ENCODE measurements around the gene EXOC7. TPM values are rescaled to one million over a fixed set of nuclear protein-coding genes. Genes with fewer than 3 reads are reported as not detected.
A peak's percentile ranks its signal among the peaks of the same experiment; 100 is the strongest.

Gene EXOC7
- total RNA-seq, 1 experiment from 2014 or later, result 126 TPM

DNA sequence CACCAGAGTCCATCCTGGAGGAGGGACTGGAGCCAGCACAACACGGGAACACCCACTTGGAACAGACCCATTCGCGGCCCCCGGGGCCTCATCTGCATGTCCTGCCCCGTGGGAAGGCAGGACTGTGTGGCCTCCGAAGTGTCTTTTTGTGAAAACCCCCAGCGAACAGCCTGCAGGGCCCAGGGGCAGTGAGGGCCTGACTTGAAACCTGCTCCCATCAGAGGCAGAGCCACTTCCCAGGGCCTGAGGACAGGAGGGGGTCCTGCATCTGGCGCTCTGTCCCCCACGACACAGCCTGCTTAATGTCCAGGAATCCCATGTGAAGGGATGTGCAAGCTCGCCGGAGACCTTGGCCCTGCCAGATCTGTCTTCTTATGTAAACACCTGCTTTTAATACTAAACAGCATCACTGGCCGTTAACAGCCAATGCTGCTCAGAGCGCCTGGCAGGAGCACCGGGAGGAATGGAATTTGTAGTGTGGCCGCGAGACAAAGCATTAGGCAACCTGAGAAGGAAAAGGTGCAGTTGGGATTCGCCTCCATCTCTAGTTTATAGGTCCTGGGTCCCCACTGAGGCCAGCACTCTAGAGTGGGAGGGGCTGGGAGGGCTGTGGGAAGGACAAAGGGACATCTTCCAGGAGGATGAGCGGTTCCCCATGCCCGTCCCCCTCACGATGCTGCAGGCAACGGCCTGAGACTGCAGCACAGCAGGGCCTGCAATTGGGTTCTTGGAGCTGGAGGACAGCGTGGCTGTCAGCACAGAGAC lies 66.9 kb downstream of the EXOC7 start:
- TF ChIP-seq ZNF671 (CRISPR knock-in tag; IDR thresholded peaks at IDR 0.05), result no peak
- TF ChIP-seq ZNF423 (CRISPR knock-in tag; IDR thresholded peaks at IDR 0.05), result no peak
- TF ChIP-seq, protein P1, sequence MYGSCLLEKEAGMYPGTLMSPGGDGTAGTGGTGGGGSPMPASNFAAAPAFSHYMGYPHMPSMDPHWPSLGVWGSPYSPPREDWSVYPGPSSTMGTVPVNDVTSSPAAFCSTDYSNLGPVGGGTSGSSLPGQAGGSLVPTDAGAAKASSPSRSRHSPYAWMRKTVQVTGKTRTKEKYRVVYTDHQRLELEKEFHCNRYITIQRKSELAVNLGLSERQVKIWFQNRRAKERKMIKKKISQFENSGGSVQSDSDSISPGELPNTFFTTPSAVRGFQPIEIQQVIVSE (CRISPR knock-in tag; IDR thresholded peaks at IDR 0.05; ENCODE audit: borderline replicate concordance), result no peak
- TF ChIP-seq, protein P2, sequence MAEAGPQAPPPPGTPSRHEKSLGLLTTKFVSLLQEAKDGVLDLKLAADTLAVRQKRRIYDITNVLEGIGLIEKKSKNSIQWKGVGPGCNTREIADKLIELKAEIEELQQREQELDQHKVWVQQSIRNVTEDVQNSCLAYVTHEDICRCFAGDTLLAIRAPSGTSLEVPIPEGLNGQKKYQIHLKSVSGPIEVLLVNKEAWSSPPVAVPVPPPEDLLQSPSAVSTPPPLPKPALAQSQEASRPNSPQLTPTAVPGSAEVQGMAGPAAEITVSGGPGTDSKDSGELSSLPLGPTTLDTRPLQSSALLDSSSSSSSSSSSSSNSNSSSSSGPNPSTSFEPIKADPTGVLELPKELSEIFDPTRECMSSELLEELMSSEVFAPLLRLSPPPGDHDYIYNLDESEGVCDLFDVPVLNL (CRISPR knock-in tag; IDR thresholded peaks at IDR 0.05; ENCODE audit: borderline replicate concordance, low read depth), result no peak
- TF ChIP-seq, protein P3, sequence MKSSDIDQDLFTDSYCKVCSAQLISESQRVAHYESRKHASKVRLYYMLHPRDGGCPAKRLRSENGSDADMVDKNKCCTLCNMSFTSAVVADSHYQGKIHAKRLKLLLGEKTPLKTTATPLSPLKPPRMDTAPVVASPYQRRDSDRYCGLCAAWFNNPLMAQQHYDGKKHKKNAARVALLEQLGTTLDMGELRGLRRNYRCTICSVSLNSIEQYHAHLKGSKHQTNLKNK (CRISPR knock-in tag; IDR thresholded peaks at IDR 0.05), result no peak
- TF ChIP-seq, protein P4, sequence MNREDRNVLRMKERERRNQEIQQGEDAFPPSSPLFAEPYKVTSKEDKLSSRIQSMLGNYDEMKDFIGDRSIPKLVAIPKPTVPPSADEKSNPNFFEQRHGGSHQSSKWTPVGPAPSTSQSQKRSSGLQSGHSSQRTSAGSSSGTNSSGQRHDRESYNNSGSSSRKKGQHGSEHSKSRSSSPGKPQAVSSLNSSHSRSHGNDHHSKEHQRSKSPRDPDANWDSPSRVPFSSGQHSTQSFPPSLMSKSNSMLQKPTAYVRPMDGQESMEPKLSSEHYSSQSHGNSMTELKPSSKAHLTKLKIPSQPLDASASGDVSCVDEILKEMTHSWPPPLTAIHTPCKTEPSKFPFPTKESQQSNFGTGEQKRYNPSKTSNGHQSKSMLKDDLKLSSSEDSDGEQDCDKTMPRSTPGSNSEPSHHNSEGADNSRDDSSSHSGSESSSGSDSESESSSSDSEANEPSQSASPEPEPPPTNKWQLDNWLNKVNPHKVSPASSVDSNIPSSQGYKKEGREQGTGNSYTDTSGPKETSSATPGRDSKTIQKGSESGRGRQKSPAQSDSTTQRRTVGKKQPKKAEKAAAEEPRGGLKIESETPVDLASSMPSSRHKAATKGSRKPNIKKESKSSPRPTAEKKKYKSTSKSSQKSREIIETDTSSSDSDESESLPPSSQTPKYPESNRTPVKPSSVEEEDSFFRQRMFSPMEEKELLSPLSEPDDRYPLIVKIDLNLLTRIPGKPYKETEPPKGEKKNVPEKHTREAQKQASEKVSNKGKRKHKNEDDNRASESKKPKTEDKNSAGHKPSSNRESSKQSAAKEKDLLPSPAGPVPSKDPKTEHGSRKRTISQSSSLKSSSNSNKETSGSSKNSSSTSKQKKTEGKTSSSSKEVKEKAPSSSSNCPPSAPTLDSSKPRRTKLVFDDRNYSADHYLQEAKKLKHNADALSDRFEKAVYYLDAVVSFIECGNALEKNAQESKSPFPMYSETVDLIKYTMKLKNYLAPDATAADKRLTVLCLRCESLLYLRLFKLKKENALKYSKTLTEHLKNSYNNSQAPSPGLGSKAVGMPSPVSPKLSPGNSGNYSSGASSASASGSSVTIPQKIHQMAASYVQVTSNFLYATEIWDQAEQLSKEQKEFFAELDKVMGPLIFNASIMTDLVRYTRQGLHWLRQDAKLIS (CRISPR knock-in tag; IDR thresholded peaks at IDR 0.05; ENCODE audit: borderline replicate concordance), result no peak
- TF ChIP-seq CBFB (CRISPR knock-in tag; IDR thresholded peaks at IDR 0.05; ENCODE audit: low read depth), result no peak
- no peak for TF ChIP-seq CREM (CRISPR knock-in tag; IDR thresholded peaks at IDR 0.05)
- no peak for TF ChIP-seq ELF4 (CRISPR knock-in tag; IDR thresholded peaks at IDR 0.05; ENCODE audit: low read depth)
- no peak for TF ChIP-seq SMAD4 (CRISPR knock-in tag; IDR thresholded peaks at IDR 0.05)
- TF ChIP-seq RORB (CRISPR knock-in tag; IDR thresholded peaks at IDR 0.05), result no peak
- TF ChIP-seq, protein P5, sequence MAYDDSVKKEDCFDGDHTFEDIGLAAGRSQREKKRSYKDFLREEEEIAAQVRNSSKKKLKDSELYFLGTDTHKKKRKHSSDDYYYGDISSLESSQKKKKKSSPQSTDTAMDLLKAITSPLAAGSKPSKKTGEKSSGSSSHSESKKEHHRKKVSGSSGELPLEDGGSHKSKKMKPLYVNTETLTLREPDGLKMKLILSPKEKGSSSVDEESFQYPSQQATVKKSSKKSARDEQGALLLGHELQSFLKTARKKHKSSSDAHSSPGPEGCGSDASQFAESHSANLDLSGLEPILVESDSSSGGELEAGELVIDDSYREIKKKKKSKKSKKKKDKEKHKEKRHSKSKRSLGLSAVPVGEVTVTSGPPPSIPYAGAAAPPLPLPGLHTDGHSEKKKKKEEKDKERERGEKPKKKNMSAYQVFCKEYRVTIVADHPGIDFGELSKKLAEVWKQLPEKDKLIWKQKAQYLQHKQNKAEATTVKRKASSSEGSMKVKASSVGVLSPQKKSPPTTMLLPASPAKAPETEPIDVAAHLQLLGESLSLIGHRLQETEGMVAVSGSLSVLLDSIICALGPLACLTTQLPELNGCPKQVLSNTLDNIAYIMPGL (CRISPR knock-in tag; IDR thresholded peaks at IDR 0.05), result no peak
- no peak for TF ChIP-seq ZNF232 (CRISPR knock-in tag; IDR thresholded peaks at IDR 0.05)
- no peak for TF ChIP-seq ATF1 (CRISPR knock-in tag; IDR thresholded peaks at IDR 0.05)
- TF ChIP-seq NFYB (CRISPR knock-in tag; conservative IDR thresholded peaks at IDR 0.05; ENCODE audit: low read depth), result no peak
- no peak for TF ChIP-seq NR2C2 (CRISPR knock-in tag; IDR thresholded peaks at IDR 0.05)
- TF ChIP-seq, protein P6, sequence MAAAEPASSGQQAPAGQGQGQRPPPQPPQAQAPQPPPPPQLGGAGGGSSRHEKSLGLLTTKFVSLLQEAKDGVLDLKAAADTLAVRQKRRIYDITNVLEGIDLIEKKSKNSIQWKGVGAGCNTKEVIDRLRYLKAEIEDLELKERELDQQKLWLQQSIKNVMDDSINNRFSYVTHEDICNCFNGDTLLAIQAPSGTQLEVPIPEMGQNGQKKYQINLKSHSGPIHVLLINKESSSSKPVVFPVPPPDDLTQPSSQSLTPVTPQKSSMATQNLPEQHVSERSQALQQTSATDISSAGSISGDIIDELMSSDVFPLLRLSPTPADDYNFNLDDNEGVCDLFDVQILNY (CRISPR knock-in tag; IDR thresholded peaks at IDR 0.05), result no peak
- TF ChIP-seq ZNF219 (CRISPR knock-in tag; IDR thresholded peaks at IDR 0.05; ENCODE audit: borderline replicate concordance), result no peak
- TF ChIP-seq FOXJ3 (CRISPR knock-in tag; IDR thresholded peaks at IDR 0.05; ENCODE audit: borderline replicate concordance), result no peak
- ATAC-seq, result peak; percentile 43
- Mint-ChIP-seq H3K4me3 (no peak overlapping the region), H3K27ac (peak overlapping the region; percentile 90), H3K9me3 (no peaks in the 10 kb centered on the region), H3K4me1 (peaks cover 19% of the 10 kb centered on the region), H3K27me3 (ENCODE audit: low read depth) (no peaks in the 10 kb centered on the region), H3K36me3 (peaks cover 31% of the 10 kb centered on the region)
- DNase-seq (ENCODE audit: low spot score), result no peak
- ChIA-PET CTCF (interaction anchor here (0.9 to 5.5 kb wide), 6 partner anchors 13 to 110 kb away, joined by 3 to 42 read pairs (median 4); partner anchors contain the start of gene CDK3), POLR2A (interaction anchor here (0.5 kb wide), 1 partner anchor 43 kb away, joined by 5 read pairs; no protein-coding TSS in a partner anchor)

Measured in WTC11 (cell line).